ENCODE measurements around the gene TMEM182. TPM values are rescaled to one million over a fixed set of nuclear protein-coding genes. Genes with fewer than 3 reads are reported as not detected.

Gene TMEM182
- total RNA-seq, 4 donors from 2014 or later: 0.17 to 2.8 (median 0.72) TPM

DNA sequence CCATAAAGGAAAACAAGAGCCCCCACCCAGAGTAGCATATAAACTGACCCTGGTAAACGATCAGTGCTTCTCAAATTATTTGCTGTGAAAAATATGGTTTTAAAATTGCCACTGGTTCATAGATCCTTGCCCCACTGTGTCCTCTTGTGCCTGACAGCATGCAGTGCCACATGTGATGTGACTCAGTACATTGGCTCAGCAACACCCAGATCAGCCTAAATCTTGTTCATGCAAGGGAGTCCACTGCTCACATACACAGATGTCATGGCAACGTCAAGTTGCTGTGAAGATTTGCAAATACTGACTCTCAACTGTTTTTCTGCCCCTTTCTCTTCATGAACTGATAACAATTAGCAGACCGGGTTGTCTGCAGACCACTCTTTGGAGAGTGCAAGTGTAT lies 91.0 kb downstream of the TMEM182 start:
- TF ChIP-seq EP300 (IDR thresholded peaks at IDR 0.05) (no peak), POLR2AphosphoS5 (IDR thresholded peaks at IDR 0.05) (no peak), POLR2A (IDR thresholded peaks at IDR 0.05; ENCODE audit: low read depth) (no peak)
- TF ChIP-seq, protein P1, sequence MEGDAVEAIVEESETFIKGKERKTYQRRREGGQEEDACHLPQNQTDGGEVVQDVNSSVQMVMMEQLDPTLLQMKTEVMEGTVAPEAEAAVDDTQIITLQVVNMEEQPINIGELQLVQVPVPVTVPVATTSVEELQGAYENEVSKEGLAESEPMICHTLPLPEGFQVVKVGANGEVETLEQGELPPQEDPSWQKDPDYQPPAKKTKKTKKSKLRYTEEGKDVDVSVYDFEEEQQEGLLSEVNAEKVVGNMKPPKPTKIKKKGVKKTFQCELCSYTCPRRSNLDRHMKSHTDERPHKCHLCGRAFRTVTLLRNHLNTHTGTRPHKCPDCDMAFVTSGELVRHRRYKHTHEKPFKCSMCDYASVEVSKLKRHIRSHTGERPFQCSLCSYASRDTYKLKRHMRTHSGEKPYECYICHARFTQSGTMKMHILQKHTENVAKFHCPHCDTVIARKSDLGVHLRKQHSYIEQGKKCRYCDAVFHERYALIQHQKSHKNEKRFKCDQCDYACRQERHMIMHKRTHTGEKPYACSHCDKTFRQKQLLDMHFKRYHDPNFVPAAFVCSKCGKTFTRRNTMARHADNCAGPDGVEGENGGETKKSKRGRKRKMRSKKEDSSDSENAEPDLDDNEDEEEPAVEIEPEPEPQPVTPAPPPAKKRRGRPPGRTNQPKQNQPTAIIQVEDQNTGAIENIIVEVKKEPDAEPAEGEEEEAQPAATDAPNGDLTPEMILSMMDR (IDR thresholded peaks at IDR 0.05): no peak
- Histone ChIP-seq H3K4me3 (no peak overlapping the region), H3K9me3 (no peaks in the 10 kb centered on the region), H3K4me1 (peaks cover 5 to 9% (median 7%) of the 10 kb centered on the region in 4 donors), H3K27ac (replicated peaks in 1 of 4) (no peak overlapping the region), H3K36me3 (no peaks in the 10 kb centered on the region), H3K27me3 (peaks cover 0 to 16% (median 0%) of the 10 kb centered on the region in 4 donors)
- no peak for DNase-seq (ENCODE audit: extremely low spot score)
- intact Hi-C loops (cut with DNase I): no loop called here
- WGBS: 92% methylated on average over 3 of the region's 3 CpGs

Other genes starting within 250 kb of the TMEM182 start
- gene SLC9A2, start 142.5 kb upstream of the TMEM182 start, total RNA-seq: under 1 TPM in 3 of 4 donors, not detected in 1; 0.06 to 0.17 (median 0.17) TPM

Measured in esophagus muscularis mucosa (tissue), 4 donors.